Measurements from ENCODE around the gene RFC3. TPM values are rescaled to one million over a fixed set of nuclear protein-coding genes. Genes with fewer than 3 reads are reported as not detected.

The RFC3 gene
- total RNA-seq, 1 donor from 2014 or later: 82.7 TPM

- H3K4me3 ChIP-seq: no peak overlapping the region
- H3K9me3 Mint-ChIP-seq: peaks cover 7% of the 10 kb centered on the region
Measured at GRCh38 chr13:33882804-33883203, 64.9 kb downstream of the RFC3 start.

GRCh38 chr13:33884531-33885220 is 66.7 kb downstream of the RFC3 start:
- Histone ChIP-seq H3K27ac (no peak overlapping the region), H3K79me2 (ENCODE audit: low read depth) (no peaks in the 10 kb centered on the region), H3F3A (ENCODE audit: low read depth) (no peaks in the 10 kb centered on the region), H2AFZ (replicated peaks) (no peak overlapping the region), H3K9ac (no peak overlapping the region), H3K36me3 (no peaks in the 10 kb centered on the region), H3K4me2 (no peak overlapping the region), H3K27me3 (no peaks in the 10 kb centered on the region), H3K9me3 (ENCODE audit: low read depth) (no peaks in the 10 kb centered on the region), H4K20me1 (ENCODE audit: low read depth) (no peaks in the 10 kb centered on the region), H3K4me3 (no peak overlapping the region), H3K4me1 (no peaks in the 10 kb centered on the region)
- DNase-seq (ENCODE audit: low spot score): no peak
- Mint-ChIP-seq H3K36me3 (peaks cover 24% of the 10 kb centered on the region), H3K4me1 (peaks cover 19% of the 10 kb centered on the region), H3K27me3 (ENCODE audit: insufficient read depth, low read depth) (no peaks in the 10 kb centered on the region), H3K4me3 (peak overlapping the region; percentile 30), H3K27ac (peak overlapping the region; percentile 96), H3K9me3 (peaks cover 7% of the 10 kb centered on the region)
- no peak for TF ChIP-seq CTCF (IDR thresholded peaks at IDR 0.05)
- no peak for TF ChIP-seq EZH2phosphoT487 (IDR thresholded peaks at IDR 0.05)

More at GRCh38 chr13:33882804-33883203, 64.9 kb downstream of the RFC3 start:
- Histone ChIP-seq H2AFZ (replicated peaks) (no peak overlapping the region), H4K20me1 (ENCODE audit: low read depth) (no peaks in the 10 kb centered on the region), H3K36me3 (no peaks in the 10 kb centered on the region), H3K9me3 (ENCODE audit: low read depth) (no peaks in the 10 kb centered on the region), H3K4me1 (no peaks in the 10 kb centered on the region), H3K27ac (no peak overlapping the region), H3K79me2 (ENCODE audit: low read depth) (no peaks in the 10 kb centered on the region), H3K27me3 (no peaks in the 10 kb centered on the region), H3F3A (ENCODE audit: low read depth) (no peaks in the 10 kb centered on the region), H3K9ac (no peak overlapping the region), H3K4me2 (no peak overlapping the region)
- Mint-ChIP-seq H3K27ac (no peak overlapping the region), H3K4me3 (no peak overlapping the region), H3K27me3 (ENCODE audit: insufficient read depth, low read depth) (no peaks in the 10 kb centered on the region), H3K36me3 (peaks cover 21% of the 10 kb centered on the region), H3K4me1 (peaks cover 19% of the 10 kb centered on the region)
- DNase-seq (ENCODE audit: low spot score): no peak
- TF ChIP-seq CTCF (IDR thresholded peaks at IDR 0.05): no peak
- TF ChIP-seq EZH2phosphoT487 (IDR thresholded peaks at IDR 0.05): no peak
- no peak for TF ChIP-seq EZH2 (IDR thresholded peaks at IDR 0.05)

Small RNA genes lying within 50 kb of the gene (small RNA-seq; reads per million reads assigned to genes)
- not detected for gene RNU5A-4P

Measured in neural progenitor cell (in vitro differentiated cells).